ENCODE results near the gene NELFCD.
"Not testable (repeated sequence)": the region's sequence is repeated elsewhere in the genome, so short reads cannot be mapped to it uniquely, and the experiment has no call there.

The NELFCD gene

DNA sequence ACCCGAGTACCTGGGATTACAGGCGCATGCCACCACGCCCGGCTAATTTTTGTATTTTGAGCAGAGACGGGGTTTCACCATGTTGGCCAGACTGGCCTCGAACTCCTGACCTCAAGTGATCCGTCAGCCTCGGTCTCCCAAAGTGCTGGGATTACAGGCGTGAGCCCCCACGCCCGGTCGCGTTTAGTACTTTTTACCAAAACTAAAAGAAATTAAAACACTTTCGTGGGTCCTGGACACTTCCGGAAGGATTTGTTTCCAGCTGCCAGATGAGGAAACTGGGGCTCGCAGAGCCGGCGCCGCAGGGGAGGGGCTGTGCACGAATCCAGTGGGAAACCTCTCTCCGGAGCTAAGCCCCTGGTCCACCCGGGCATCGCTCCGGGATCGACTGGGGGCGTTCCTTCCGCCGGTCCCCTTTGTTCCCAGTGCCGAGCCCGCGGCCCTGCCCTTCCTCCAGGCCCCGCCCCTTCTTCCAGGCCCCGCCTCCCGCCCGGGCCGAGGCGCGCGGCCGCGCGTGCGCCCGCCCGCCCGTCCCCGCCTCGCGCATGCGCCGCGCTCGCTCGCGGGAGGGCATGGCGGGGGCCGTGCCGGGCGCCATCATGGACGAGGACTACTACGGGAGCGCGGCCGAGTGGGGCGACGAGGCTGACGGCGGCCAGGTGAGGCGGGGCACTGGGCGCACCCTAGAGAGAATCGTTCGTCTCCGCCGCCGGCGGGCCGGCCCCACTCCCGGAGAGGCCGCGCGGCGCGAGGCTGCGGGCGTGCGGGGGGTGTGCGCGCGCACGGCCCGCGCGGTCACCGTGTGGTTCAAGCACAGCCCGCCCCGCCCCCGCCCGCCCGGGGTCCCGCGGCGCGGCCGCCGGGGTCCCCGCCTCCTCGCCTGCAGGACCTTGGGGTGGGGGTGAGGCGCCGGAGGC is at the start of gene NELFCD:
Gene NELFCD, plus strand, starts transcription at position 546 of the 917 bp plus-strand sequence. Its CDS starts 54 bp downstream, at position 600.
- DNase-seq (ENCODE audit: low spot score): peak; percentile 97

GRCh38 chr20:58932170-58932569 is 48.9 kb upstream of the NELFCD start:
- DNase-seq (ENCODE audit: low spot score): no peak

- DNase-seq (ENCODE audit: low spot score): no peak
Observed at GRCh38 chr20:58938078-58938477, 43.0 kb upstream of the NELFCD start.

DNA sequence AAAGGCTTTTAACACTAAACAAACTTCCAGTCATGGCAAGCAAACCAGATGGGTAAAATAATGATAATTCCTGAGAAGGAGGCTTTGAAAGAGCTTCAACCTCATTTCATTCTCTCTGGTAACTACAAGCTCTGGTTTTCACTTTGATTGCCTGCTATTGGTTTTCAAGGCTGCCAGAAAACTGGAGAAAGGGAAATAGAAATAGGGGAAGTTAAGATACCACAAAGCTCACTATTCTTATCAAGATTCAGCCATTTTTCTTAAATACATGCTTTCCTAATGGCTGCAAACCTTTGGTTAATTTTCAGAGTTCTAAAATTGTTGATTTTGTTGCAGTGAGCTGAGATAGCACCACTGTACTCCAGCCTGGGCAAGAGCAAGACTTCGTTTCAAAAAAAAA is 42.5 kb upstream of the NELFCD start:
- DNase-seq (ENCODE audit: low spot score): no peak

- no peak for DNase-seq (ENCODE audit: low spot score)
Observed at GRCh38 chr20:58941471-58941870, 39.6 kb upstream of the NELFCD start.

GRCh38 chr20:58942549-58942948 is 38.5 kb upstream of the NELFCD start:
- DNase-seq (ENCODE audit: low spot score): no peak

DNA sequence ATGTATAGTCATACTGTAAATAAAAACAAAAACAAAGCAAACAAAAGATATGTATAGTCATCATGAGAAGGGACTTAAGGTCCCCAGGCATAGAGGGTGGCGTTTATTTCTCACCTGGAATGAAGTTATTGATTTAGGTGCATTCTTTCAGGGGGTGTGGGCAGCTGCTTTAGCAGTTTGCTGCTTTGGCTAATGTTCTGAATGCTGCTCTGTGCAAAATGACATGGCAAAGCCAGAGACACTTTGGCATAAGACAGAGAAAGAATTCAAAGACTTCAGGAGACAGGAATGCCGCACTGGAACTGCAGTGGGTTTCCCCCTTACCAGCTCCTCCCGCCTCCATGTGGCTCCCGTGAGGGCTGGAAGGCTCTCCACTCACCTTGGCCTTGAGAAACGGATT is 36.4 kb upstream of the NELFCD start:
- no peak for DNase-seq (ENCODE audit: low spot score)

DNA sequence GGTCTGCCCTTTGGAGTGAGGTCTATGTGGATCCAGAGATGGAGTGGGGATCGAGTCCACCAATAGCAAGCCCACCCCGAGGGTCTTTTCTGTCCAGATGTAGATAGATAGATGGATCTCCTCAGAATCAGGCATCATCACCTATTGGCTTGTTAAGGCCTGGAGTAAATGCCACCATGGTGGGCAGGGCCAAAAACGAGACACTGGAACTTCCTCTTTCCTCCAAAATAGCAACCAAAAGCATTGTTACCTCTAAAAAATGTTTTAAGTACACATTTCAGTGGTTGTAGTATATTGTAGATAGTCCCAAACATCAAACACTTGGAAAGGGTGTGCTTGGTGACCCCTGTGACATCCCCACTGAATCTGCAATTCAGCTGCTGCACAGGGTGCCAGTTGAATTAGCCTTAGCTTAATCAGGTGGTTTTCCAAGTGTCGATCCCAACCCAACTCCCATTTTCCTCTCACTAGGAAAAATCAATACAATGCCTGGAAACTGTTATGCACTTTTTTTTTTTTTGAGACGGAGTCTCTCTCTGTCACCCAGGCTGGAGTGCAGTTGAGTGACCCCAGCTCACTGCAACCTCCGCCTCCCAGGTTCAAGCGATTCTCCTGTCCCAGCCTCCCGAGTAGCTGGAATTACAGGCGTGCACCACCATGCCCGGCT is 35.0 kb upstream of the NELFCD start:
- no peak for DNase-seq (ENCODE audit: low spot score)

DNA sequence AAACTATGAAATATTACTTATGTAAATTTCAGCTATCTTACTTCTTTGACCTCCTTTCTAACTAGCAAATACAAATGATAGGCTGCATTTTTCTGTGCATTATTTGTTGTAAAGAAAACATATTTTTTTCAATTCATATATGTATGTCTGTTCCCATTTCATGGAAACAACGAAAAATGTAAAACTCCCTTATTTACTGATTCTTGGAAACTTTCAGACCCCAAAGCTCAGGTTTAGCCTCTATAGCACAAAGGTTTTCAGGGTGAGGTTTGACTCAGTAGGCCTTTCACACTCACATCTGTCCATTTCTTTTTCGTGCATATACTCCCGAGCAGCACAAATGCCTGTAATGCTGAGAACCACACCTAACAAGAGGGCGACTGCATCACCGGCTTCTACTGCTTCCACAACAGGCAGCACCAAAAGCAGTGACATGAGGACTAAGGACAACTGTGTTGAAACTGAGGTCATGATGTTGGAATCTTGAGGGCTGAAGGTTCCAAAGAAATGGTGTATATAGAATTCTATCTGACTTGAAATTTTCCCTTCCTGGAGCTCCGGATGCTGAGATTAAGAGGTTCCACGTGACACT is 33.2 kb upstream of the NELFCD start:
- DNase-seq (ENCODE audit: low spot score): not testable (repeated sequence)

DNA sequence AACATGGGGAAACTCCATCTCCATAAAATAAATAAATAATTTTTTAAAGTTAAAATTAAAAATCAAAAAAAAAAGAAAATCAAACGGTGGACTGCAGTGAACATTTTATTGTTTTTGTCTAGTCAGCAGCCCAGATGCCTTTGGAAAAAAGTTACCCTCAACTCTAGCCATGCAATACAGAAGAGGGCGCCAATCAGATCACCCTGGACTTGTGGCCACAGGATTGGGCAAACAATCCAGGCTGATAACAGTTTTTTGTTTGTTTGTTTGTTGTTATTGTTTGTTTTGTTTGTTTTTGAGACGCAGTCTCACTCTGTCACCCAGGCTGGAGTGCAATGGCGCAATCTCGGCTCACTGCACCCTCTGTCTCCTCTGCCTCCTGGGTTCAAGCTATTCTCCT is 30.5 kb upstream of the NELFCD start:
- DNase-seq (ENCODE audit: low spot score): no peak

DNA sequence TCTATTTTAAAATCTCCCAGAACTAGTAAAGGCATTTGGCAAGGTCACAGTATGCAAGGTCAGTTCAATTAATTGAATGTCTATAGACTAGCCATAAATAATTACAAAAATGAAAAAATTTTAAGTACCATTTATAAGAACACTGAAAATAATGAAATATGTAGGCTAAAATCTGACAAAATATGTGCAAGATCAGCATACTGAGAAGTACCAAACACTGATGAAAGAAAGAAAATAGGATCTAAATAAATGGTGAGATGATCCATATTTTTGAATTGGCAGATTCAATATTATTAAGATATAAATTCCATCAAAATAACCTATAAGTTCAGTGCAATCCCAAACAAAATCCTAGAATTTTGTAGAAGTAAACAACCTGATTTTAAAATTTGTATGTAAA is 28.0 kb upstream of the NELFCD start:
- no peak for DNase-seq (ENCODE audit: low spot score)

- DNase-seq (ENCODE audit: low spot score): no peak
Observed at GRCh38 chr20:58956078-58956477, 25.0 kb upstream of the NELFCD start.

DNA sequence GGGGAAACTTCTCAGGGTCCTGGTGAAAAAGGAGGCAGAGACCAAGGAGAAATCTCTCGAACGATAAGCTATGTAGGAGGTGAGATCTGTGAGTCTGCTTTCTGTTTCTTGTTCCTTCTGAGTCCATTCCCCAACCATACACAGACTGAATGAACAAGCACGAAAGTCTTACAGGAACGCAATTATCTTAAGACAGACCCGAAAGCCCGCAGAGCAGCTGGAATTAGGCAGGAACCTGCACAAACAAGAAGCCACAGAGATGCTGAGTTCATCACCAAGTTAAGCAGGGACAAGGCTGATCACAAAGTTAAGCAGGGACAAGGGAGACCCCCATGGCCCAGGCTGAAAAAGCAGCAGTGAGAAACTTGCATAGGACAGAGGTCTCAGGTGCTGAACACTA is 21.4 kb upstream of the NELFCD start:
- DNase-seq (ENCODE audit: low spot score): no peak

- DNase-seq (ENCODE audit: low spot score): no peak
Observed at GRCh38 chr20:58963060-58963584, 17.9 kb upstream of the NELFCD start.

DNA sequence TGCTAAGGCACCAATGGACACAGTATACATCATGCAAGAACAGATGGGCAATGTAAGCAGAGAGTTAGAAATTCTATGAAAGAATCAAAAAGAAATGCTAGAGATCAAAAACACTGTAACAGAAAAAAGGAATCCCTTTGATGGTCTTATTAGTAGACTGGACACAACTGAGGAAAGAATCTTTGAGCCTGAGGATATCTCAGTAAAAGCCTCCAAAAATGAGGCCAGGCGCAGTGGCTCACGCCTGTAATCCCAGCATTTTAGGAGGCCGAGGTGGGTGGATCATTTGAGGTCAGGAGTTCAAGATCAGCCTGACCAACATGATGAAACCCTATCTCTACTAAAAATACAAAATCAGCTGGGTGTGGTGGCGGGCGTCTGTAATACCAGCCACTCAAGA is 17.1 kb upstream of the NELFCD start:
- DNase-seq (ENCODE audit: low spot score): not testable (repeated sequence)

DNA sequence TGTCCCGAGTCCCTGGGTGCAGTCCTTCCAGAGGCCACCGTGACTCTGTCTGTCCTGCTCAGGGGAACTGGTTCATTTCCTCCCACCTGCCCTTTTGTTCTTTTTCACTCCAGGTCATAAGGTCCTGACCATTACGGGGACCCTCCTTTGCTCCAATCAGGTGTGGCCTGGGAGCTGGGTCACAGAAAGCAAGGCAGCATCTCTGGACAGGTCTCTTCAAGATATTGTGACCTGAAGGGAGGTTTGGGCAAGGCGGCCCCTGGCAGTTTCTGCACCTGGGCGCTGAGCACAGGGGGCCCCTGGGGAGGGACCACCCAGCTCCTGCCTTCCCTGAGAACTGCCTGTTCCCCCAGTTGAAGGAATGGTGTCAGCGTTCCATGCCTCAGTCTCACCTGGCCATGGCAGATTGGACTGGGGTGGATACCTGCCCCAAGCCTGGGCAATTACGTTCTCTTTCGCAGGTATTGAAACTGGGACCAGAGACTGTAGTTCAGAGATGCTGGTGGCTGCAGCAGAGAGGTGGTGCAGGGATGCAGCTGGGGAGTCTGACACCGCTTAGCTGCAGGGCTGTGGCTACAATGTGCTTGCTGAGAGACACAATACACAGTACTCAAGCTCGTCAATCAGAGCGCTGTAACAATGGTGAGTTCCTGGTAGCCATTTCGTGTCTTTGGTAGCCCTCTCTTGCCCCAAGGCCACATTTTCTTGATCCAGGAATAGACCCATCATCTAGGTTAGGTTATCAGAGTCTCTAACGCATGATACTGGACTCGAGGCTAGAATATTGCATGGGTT is 15.6 kb upstream of the NELFCD start:
- DNase-seq (ENCODE audit: low spot score): no peak

GRCh38 chr20:58967652-58968429 is 13.2 kb upstream of the NELFCD start:
- DNase-seq (ENCODE audit: low spot score): no peak

- no peak for DNase-seq (ENCODE audit: low spot score)
Observed at GRCh38 chr20:58969439-58969838, 11.6 kb upstream of the NELFCD start.

GRCh38 chr20:58970146-58970545 is 10.9 kb upstream of the NELFCD start:
- no peak for DNase-seq (ENCODE audit: low spot score)

GRCh38 chr20:58971429-58971828 is 9.6 kb upstream of the NELFCD start:
- DNase-seq (ENCODE audit: low spot score): no peak

DNA sequence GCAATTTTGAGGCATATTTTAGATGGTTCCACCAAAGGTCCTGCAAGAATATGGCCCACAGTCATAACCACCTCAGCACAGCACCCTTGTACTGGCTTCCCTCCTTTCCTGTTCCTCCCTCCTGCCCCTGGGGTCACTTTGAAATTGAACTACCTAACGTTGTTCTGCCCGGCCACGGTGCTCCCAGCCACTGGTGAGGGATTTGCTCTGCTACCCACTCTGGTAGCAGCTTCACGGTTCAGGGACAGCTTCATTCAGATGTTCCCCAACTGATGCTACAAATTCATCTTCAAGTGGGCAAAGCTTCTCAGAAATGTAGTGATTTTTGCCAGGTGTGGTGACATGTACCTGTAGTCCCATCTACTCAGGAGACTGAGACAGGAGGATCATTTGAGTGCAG is 7.9 kb upstream of the NELFCD start:
- DNase-seq (ENCODE audit: low spot score): no peak
